Bone marrow (tissue), 2 donors: Measurements from ENCODE around the gene PPP1R16B.
A peak's percentile ranks its signal among the peaks of the same experiment; 100 is the strongest.

Experiments used
- DNase-seq, 2 donors: peaks; one replicate each; lab custom pipeline; 2025; lab: John Stamatoyannopoulos, UW

The PPP1R16B gene

DNA sequence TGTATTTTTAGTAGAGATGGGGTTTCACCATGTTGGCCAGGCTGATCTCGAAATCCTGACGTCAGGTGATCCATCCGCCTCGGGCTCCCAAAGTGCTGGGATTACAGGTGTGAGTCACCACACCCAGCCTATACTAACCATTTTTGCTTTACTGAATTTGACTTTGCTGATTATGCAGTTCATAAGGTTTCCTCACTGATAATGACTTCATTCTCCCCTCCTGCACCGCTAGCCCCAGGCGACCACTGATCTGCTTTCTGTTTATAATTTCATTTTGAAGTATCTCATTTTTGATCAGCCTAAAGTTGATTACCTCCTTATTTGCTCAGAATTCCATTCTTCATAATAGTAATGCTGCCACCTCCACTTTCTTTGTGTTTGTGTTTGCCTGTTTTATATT is 72.0 kb downstream of the PPP1R16B start:
- no peak for DNase-seq

- peak in 1 of 2 donors; percentile 39 for DNase-seq
Measured at GRCh38 chr20:38878866-38879265, 73.4 kb downstream of the PPP1R16B start.

- DNase-seq, result no peak
Measured at GRCh38 chr20:38880952-38881735, 75.6 kb downstream of the PPP1R16B start.

- DNase-seq, result no peak
Measured at GRCh38 chr20:38881806-38882440, 76.4 kb downstream of the PPP1R16B start.

- DNase-seq, result no peak
Measured at GRCh38 chr20:38882600-38882999, 77.1 kb downstream of the PPP1R16B start.

- DNase-seq, result no peak
Measured at GRCh38 chr20:38883081-38883980, 77.8 kb downstream of the PPP1R16B start.

DNA sequence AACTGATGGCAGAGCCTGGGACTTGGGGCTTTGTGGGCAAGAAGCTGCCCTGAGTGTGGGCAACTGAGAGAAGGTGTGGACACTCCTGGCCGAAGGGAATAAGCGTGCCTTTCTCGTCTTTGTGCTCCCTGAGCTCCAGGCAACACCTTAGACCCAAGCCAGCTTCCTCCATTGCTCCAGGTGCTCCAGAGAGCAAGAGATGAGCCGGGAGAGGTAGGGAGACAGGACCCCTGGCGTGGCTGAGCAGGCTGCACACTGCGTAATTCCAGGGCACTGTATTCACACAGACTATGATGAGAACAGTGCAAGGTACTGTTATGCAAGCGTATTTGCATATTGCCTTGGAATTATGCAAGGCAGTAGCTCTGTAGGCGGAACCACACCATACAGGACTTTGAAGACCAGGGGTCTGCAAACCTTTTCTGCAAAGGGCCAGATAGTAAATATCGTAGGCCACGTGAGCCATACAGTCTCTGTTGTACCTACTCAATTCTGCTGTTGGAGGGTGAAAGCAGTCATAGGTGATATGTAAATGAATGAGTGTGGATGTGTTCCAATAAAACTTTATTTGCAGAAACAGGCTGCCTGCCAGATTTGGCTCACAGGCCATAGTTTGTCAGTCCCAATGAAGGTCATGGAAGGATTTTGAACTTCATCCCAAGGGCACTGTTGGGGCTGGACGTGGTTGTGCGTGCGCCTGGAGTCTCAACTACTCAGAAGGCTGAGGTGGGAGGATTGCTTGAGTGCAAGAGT is 78.7 kb downstream of the PPP1R16B start:
- DNase-seq, result no peak

DNA sequence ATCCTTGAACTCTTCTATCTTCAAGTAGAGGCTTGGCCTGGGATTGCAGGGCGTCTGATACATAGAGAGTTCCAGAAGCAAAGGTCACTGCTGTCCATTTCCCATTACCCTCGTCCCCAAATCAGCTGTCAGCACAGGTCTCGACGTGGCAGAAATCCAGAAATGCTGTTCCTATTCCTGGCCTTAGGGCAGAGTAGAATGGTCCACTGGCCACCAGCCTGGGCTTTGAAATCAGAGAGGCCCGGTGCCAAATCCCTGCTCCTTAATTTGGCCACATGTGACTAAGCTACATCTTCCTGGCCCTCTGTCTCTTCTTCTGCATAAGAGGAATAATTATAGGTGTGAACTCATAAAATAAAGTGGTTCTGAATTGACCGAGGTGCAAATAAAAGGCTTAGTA is 79.9 kb downstream of the PPP1R16B start:
- no peak for DNase-seq

DNA sequence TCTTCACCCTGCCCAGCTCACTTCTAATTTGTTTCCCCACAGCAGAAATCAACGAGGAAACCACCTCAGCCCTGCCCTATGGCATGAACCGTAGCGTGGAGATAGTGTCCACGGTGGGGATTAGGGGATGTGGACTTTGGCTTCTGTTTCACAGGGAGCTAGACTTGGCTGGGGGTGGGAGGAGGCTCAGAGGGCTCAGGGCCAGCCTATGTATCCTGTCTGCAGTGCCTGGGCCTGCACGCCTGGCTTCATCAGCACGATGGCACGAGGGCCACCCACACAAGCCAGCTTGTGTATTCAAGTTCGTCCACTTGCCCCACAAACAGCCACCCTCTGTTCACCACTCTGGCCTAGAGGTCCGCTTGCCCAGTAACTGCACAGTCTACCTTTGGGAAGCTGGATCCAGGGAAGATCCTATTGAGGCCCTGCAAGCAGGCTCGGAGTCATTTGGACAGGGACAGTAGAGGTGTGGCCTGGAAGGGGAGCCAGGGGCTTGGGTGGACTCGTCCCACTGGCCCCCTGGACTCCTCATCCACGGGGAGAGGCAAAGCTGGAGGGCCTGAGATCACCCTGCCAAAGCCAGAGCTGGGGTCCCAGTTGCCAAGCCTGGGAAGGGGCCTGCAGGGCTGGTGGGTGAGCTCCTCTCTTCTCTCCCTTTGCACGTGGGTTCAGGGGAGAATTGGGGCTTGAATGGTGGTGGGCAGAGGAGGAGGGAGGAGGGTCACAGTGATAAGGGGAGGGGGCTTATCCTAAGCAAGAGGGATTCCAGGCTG is 82.7 kb downstream of the PPP1R16B start:
- DNase-seq, result no peak

DNA sequence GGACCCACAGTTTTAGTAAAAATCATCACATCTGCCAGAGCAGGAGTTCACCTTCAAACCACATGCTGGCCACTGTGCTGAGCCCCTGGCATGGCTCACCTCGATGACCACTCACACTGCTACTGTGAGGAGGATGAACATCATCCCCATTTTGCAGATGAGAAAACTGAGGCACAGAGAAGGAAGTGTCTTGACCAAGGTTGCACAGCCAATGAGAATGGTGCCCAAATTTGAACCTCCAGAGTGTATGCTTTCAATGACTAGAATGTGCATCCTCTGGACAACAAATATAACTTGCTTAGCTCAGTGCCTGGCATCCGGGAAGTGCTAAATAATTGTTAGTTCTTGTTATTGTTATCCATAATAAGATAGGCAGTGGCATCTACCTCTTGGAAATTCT is 83.6 kb downstream of the PPP1R16B start:
- no peak for DNase-seq

DNA sequence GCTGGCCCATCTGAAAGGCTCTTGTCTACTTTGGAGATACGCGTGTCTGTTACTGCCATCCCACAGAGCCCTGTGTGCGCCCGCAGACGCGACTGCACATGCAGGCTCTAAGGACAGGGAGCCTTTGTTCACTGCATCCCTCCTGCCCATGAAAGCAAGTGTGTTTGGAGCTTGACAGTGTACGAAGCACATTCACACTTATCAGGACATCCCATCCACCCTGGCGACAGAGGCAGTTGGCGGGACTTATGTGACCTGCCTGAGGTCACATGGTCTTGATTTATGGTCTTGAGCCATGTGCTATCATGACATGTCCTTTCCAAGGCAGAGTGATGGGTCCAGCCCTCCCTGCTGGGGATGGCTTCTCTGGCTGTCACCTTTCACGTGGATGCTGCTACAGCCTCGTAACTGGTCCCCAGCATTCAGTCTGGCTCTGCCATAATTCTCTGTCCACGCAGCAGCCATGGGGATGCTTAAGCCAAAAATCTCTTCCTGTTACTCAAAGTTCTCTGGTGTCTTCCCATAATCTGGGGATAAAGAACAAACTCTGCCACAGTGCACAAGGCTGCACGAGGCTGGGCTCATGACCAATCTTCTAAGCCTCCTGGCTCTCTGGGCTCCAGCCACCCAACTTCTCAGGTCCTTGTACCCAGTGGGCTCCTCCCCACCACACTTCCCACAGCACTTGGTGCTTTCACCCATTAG is 84.4 kb downstream of the PPP1R16B start:
- DNase-seq, result no peak

DNA sequence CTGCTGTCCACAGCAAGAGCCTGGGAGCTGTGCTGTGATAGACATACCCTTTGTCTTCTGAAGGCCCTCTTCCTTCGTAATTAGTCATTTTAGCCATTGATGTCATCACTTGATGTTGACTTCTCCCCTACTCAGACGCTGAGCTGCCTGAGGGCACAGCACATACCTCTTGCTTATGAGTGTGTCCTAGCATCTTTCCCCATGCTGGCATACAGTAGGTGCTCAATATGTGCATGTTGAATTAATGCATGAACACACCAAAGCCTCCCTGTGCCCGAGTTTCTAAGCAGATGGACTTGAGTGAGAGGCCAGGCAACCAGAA is 85.0 kb downstream of the PPP1R16B start:
- DNase-seq, result no peak

- no peak for DNase-seq
Measured at GRCh38 chr20:38892091-38892981, 86.8 kb downstream of the PPP1R16B start.

DNA sequence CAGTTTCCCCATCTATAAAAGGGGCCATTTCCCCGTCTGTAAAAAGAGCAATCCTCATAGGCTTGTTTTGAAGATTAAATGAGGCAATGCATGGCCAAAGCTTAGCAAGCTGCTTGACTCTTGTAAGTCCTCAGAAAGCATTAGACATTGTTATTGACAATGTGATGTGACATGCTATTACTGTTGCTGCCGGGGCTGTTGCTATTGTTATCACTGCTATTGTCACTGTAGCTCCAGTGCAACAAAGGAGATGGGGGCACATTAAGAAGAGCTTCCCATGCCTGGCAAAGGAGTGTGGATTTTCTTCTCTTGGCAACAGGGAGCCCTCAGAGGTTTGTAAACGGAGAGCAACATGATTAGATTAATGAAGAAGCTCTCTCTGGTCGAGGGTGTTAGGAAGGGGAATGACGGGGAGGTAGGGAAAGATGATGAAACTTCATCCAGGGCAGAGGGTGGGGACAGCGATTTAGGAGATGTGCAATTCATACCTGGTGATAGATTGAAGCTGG is 87.6 kb downstream of the PPP1R16B start:
- DNase-seq, result no peak

- peak; percentile 12 to 30 for DNase-seq
Measured at GRCh38 chr20:38893565-38894090, 88.1 kb downstream of the PPP1R16B start.

DNA sequence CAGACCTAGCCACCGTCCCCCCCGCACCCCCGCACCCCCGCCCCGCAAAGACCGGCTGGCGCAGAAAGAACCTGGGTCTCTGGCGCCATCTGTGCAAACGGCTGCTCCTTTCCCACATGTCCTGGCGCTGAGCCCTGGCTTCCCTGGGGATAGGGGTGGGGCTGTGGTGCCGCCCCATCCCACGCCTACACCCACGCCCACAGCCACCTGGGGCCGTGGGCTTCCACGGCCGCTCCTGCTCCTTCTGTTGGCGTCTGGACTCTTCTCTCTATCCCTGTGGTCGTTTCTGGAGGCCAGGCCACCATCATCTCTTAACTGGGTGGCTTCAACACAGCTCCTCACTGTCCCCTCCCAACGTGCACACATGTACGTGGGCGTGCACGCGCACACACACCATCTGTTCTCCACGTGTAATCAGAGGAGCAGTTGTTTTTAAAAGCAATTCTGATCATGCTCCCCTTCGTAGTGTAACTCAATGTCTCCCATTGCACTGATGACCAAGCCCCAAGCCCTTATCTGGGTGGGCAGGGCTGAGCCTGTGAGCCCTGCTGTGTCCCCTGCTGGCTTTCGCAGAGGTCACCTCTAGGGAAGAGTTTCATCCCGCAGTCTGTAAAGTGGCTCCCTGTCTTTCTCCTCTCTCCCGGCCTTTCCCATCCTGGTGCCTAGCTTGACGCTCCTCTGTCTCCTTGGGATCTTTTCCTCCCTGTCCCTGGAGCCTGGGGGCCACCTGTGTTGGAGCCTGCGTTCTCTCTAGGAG is 88.8 kb downstream of the PPP1R16B start:
- no peak for DNase-seq

DNA sequence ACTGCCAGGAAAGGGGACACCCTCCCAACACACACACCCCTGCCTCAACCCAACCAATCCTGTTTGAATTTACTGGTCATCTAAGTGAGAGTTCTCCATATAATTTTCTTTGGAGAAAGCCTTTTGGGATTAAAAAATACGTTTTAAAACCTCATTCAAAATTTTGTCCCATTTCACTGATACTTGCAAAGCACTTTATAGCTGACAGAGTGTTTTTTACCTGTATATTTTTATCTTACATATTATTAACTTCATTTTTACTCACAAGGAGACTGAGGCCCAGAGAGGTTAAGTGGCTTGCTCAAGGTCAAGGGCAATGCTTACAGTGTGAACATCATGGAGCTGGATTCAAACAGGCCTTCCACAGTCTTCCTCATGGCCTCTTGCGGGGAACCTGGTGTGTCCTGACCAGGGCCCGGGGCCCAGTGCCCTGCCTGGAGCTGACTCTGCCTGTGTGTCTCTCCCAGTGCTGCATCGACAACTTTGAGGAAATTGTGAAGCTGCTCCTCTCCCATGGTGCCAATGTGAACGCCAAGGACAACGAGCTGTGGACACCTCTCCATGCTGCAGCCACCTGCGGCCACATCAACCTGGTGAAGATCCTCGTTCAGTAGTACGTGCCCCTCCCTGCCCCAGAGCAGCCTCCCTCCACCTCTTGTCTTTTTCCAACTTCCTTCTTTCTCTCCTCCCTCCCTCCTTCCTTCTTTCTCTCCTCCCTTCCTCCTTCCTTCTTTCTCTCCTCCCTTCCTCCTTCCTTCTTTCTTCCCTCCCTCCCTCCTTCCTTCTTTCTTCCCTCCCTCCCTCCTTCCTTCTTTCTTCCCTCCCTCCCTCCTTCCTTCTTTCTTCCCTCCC is 89.8 kb downstream of the PPP1R16B start:
- no peak for DNase-seq
